ENCODE results near the gene ARX.

DNA sequence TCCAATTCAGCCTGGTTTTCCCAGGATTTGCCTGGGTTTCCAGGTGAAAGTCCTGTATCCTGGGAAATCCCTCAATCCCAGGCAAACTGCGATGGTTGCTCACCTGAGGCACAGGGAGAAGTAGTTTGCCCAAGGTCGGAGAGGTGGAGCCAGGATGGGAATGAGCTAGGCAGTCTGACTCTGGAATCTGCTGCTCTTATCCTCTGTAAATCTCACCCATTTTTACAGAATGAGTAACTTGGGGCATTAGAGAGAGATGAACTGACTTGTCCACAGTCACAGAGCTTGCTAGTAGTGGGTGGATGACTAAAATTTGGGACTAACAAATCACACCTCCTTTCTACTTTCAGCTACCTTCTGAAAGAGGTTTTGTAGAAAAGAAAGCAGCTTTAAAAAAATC lies 9.8 kb upstream of the ARX start:
- TF ChIP-seq ZNF70 (CRISPR knock-in tag; IDR thresholded peaks at IDR 0.05) (no peak), ESRRG (CRISPR knock-in tag; IDR thresholded peaks at IDR 0.05) (no peak), ZFP3 (CRISPR knock-in tag; IDR thresholded peaks at IDR 0.05) (no peak), OSR1 (CRISPR knock-in tag; IDR thresholded peaks at IDR 0.05) (no peak), BACH2 (CRISPR knock-in tag; IDR thresholded peaks at IDR 0.05; ENCODE audit: borderline replicate concordance) (no peak), ZFP30 (CRISPR knock-in tag; IDR thresholded peaks at IDR 0.05) (no peak), ZC3H10 (CRISPR knock-in tag; IDR thresholded peaks at IDR 0.05) (no peak), TOX (CRISPR knock-in tag; IDR thresholded peaks at IDR 0.05; ENCODE audit: borderline replicate concordance) (no peak)
- TF ChIP-seq, protein P1, sequence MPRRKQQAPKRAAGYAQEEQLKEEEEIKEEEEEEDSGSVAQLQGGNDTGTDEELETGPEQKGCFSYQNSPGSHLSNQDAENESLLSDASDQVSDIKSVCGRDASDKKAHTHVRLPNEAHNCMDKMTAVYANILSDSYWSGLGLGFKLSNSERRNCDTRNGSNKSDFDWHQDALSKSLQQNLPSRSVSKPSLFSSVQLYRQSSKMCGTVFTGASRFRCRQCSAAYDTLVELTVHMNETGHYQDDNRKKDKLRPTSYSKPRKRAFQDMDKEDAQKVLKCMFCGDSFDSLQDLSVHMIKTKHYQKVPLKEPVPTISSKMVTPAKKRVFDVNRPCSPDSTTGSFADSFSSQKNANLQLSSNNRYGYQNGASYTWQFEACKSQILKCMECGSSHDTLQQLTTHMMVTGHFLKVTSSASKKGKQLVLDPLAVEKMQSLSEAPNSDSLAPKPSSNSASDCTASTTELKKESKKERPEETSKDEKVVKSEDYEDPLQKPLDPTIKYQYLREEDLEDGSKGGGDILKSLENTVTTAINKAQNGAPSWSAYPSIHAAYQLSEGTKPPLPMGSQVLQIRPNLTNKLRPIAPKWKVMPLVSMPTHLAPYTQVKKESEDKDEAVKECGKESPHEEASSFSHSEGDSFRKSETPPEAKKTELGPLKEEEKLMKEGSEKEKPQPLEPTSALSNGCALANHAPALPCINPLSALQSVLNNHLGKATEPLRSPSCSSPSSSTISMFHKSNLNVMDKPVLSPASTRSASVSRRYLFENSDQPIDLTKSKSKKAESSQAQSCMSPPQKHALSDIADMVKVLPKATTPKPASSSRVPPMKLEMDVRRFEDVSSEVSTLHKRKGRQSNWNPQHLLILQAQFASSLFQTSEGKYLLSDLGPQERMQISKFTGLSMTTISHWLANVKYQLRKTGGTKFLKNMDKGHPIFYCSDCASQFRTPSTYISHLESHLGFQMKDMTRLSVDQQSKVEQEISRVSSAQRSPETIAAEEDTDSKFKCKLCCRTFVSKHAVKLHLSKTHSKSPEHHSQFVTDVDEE (CRISPR knock-in tag; IDR thresholded peaks at IDR 0.05) = no peak
- TF ChIP-seq, protein P2, sequence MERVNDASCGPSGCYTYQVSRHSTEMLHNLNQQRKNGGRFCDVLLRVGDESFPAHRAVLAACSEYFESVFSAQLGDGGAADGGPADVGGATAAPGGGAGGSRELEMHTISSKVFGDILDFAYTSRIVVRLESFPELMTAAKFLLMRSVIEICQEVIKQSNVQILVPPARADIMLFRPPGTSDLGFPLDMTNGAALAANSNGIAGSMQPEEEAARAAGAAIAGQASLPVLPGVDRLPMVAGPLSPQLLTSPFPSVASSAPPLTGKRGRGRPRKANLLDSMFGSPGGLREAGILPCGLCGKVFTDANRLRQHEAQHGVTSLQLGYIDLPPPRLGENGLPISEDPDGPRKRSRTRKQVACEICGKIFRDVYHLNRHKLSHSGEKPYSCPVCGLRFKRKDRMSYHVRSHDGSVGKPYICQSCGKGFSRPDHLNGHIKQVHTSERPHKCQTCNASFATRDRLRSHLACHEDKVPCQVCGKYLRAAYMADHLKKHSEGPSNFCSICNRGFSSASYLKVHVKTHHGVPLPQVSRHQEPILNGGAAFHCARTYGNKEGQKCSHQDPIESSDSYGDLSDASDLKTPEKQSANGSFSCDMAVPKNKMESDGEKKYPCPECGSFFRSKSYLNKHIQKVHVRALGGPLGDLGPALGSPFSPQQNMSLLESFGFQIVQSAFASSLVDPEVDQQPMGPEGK (CRISPR knock-in tag; IDR thresholded peaks at IDR 0.05; ENCODE audit: borderline replicate concordance) = no peak
- TF ChIP-seq, protein P3, sequence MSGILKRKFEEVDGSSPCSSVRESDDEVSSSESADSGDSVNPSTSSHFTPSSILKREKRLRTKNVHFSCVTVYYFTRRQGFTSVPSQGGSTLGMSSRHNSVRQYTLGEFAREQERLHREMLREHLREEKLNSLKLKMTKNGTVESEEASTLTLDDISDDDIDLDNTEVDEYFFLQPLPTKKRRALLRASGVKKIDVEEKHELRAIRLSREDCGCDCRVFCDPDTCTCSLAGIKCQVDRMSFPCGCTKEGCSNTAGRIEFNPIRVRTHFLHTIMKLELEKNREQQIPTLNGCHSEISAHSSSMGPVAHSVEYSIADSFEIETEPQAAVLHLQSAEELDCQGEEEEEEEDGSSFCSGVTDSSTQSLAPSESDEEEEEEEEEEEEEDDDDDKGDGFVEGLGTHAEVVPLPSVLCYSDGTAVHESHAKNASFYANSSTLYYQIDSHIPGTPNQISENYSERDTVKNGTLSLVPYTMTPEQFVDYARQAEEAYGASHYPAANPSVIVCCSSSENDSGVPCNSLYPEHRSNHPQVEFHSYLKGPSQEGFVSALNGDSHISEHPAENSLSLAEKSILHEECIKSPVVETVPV (CRISPR knock-in tag; IDR thresholded peaks at IDR 0.05) = no peak
